Neural progenitor cell (in vitro differentiated cells): ENCODE measurements around the gene UNC5CL.

Experiments
- CTCF ChIP-seq: fragments of 200-600 bp; sonication (generic); IDR thresholded peaks from 2 replicates; pipeline ENCODE4 v1.5.1; 2017; ENCODE audit warnings: antibody characterized with exemption, mild to moderate bottlenecking
- EZH2 ChIP-seq: fragments of 200-600 bp; sonication (generic); IDR thresholded peaks from 2 replicates; pipeline ENCODE4 v1.6.1; 2017; ENCODE audit warnings: antibody characterized with exemption, mild to moderate bottlenecking, moderate library complexity
- EZH2phosphoT487 ChIP-seq: fragments of 200-600 bp; sonication (generic); IDR thresholded peaks from 2 replicates; pipeline ENCODE4 v1.6.1; 2017; ENCODE audit warnings: antibody characterized with exemption

GRCh38 chr6:41077536-41077935 is 38.5 kb upstream of the UNC5CL start:
- TF ChIP-seq CTCF (no peak), EZH2phosphoT487 (no peak), EZH2 (no peak)
